ENCODE measurements around the gene TARDBP. TPM values are rescaled to one million over a fixed set of nuclear protein-coding genes. Genes with fewer than 3 reads are reported as not detected.

TARDBP gene
- total RNA-seq (100 to 1,000 TPM; 106 to 169 (median 143) TPM), polyA plus RNA-seq (100 to 1,000 TPM; 113 to 175 TPM)
- long read RNA-seq, donor 1, full-length matches to known transcripts = 155 of 194 reads
- long read RNA-seq, donor 1, partial matches to known transcripts = 17 of 194 reads
- long read RNA-seq, donor 1, other reads (novel, unspliced or antisense) = 22 of 194 reads
- long read RNA-seq, donor 2, full-length matches to known transcripts = 53 of 58 reads
- long read RNA-seq, donor 2, partial matches to known transcripts = 5 of 58 reads
- long read RNA-seq, donor 2, other reads (novel, unspliced or antisense) = 0 of 58 reads
- long read RNA-seq, donor 3, full-length matches to known transcripts = 171 of 190 reads
- long read RNA-seq, donor 3, partial matches to known transcripts = 7 of 190 reads
- long read RNA-seq, donor 3, other reads (novel, unspliced or antisense) = 12 of 190 reads

- DNase-seq = peak; percentile 88 to 93 (median 91)
- Histone ChIP-seq H3K9me3 (no peaks in the 10 kb centered on the region), H3K27ac (peak within 1 kb of the TSS; percentile 72 to 88), H3K36me3 (no peaks in the 10 kb centered on the region), H3K4me3 (peak within 1 kb of the TSS; percentile 63), H3K27me3 (no peaks in the 10 kb centered on the region), H3K4me1 (ENCODE audit: insufficient read depth) (peaks cover 7% of the 10 kb centered on the region)
- TF ChIP-seq POLR2A (IDR thresholded peaks at IDR 0.05) (peak; percentile 93), CTCF (IDR thresholded peaks at IDR 0.05) (no peak)
- intact Hi-C loops (cut with DNase I) = no loop called here
- 0 to 1% (median 1%) methylated on average over 87 to 94 of the region's 94 CpGs for WGBS, 3 donors
These were observed at the start of gene TARDBP for GRCh38 chr1:11012260-11013159. TSS of gene TARDBP (plus strand) at chr1:11012654. CDS start at chr1:11013728, 1,074 bp downstream.

- Histone ChIP-seq H3K9me3 (no peaks in the 10 kb centered on the region), H3K36me3 (no peaks in the 10 kb centered on the region), H3K27me3 (no peaks in the 10 kb centered on the region), H3K27ac (no peak overlapping the region), H3K4me1 (ENCODE audit: insufficient read depth) (peaks cover 3% of the 10 kb centered on the region), H3K4me3 (no peak overlapping the region)
- DNase-seq = peak in 4 of 5 donors; percentile 33 to 61 (median 40)
- TF ChIP-seq CTCF (IDR thresholded peaks at IDR 0.05) (no peak), EP300 (IDR thresholded peaks at IDR 0.05) (no peak), POLR2A (IDR thresholded peaks at IDR 0.05) (no peak)
- 21 to 31% (median 23%) methylated on average over 10 of the region's 10 CpGs for WGBS, 3 donors
- intact Hi-C loops (cut with DNase I) = no loop called here
These were observed 46.8 kb upstream of the TARDBP start for GRCh38 chr1:10965546-10966226.

GRCh38 chr1:10967090-10967489 is 45.4 kb upstream of the TARDBP start:
- Histone ChIP-seq H3K36me3 (no peaks in the 10 kb centered on the region), H3K9me3 (no peaks in the 10 kb centered on the region), H3K27ac (no peak overlapping the region), H3K27me3 (no peaks in the 10 kb centered on the region), H3K4me1 (ENCODE audit: insufficient read depth) (peaks cover 1% of the 10 kb centered on the region), H3K4me3 (no peak overlapping the region)
- 72 to 86% (median 80%) methylated on average over 3 of the region's 3 CpGs for WGBS, 3 donors
- no peak for DNase-seq
- intact Hi-C loops (cut with DNase I) = no loop called here
- TF ChIP-seq POLR2A (IDR thresholded peaks at IDR 0.05) = no peak
- no peak for TF ChIP-seq CTCF (IDR thresholded peaks at IDR 0.05)
- TF ChIP-seq EP300 (IDR thresholded peaks at IDR 0.05) = no peak

- no peak overlapping the region for H3K4me3 ChIP-seq
- no peak for TF ChIP-seq EP300 (IDR thresholded peaks at IDR 0.05)
- no peak for TF ChIP-seq CTCF (IDR thresholded peaks at IDR 0.05)
- no peak for TF ChIP-seq POLR2A (IDR thresholded peaks at IDR 0.05)
- WGBS, 3 donors = 12 to 21% (median 18%) methylated on average over 13 of the region's 13 CpGs
- no peak overlapping the region for H3K27ac ChIP-seq
- intact Hi-C loops (cut with DNase I) = no loop called here
- H3K27me3 ChIP-seq = no peaks in the 10 kb centered on the region
- H3K4me1 ChIP-seq (ENCODE audit: insufficient read depth) = peaks cover 1% of the 10 kb centered on the region
- H3K9me3 ChIP-seq = no peaks in the 10 kb centered on the region
- no peaks in the 10 kb centered on the region for H3K36me3 ChIP-seq
- DNase-seq = no peak
These were observed 44.0 kb upstream of the TARDBP start for GRCh38 chr1:10968411-10968826.
